Hematopoietic multipotent progenitor cell treated with erythropoietin and hydrocortisone succinate and interleukin-3 and kit ligand, for 4 days (in vitro differentiated cells): Measurements from ENCODE around the gene TRIM37.

Experiments
- DNase-seq: peaks from one replicate; pipeline ENCODE4 v3.0.0-alpha.2; 2015

TRIM37 gene

GRCh38 chr17:59027750-59028149 lies 78.9 kb downstream of the TRIM37 start:
- no peak for DNase-seq

DNA sequence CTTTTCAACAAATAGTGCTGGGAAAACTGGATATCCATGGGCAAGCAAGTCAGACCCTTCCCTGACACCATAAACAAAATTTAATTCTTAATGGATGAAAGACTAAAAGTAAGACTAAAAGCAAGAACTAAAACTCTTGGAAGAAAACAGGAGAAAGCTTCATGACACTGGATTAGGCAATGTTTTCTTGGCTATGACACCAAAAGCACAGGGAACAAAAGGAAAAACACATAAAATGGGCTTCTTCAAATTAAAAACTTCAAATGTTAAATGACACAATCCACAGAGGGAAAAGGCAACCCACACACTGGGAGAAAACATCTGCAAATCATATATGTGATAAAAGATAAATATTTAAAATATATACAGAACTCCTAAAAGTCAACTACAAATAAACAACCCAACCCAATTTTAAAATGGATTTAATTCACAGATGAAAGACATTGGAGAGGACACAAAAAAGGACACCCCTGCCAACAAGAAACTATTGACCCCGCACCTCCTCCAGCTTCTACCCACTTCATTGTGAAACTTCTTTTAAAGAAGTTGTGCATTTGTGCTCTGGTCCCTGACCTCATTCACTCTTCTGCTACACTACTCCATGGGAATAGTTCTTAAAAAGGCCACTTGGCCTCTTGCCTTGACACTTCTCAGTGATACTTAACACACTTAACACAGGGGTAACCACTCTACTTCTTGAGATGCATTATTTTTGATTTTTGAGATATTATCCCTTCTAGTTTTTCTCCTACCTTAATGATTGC lies 80.3 kb downstream of the TRIM37 start:
- no peak for DNase-seq

GRCh38 chr17:59024916-59025315 lies 81.8 kb downstream of the TRIM37 start:
- no peak for DNase-seq

- DNase-seq = no peak
These were observed 88.7 kb downstream of the TRIM37 start for GRCh38 chr17:59018019-59018418.

DNA sequence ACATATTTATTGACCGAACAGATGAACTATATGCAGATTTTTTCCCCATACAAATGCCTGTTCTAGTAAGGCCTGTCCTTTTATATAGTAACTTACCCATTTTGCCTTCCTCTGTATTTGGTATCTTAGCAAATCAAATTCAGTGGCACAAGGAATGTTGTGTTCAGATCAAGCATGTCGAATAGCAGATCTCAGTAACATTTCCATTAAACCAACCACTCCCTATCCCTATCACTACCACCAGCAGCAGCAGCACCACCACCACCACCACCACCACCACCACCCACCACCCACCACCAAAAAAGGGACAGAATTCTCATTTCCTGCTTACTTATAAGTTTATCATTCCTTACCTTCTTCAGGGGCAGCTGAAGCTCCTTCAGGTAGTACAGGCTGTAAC lies 94.7 kb downstream of the TRIM37 start:
- DNase-seq = peak; percentile 60

DNA sequence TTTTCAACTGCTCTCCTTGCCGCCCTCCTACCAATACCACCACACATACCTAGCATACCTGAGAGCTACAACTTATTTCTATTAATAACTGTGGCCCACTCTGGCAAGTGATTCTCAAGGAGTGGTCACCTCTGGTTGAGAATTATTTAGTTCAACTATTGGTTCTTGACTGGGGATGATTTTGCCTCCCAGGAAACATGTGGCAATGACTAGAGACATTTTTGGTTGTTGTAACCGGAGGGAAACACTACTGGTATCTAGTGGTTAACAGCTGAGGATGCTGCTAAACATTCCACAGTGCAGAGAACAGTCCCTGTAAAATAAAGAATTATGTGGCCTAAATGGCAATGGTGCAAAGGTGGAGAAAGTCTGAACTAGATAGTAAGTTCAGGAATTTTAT lies 96.7 kb downstream of the TRIM37 start:
- no peak for DNase-seq

- DNase-seq = no peak
These were observed 97.9 kb downstream of the TRIM37 start for GRCh38 chr17:59008737-59009136.

GRCh38 chr17:59007995-59008394 lies 98.7 kb downstream of the TRIM37 start:
- DNase-seq = no peak

DNA sequence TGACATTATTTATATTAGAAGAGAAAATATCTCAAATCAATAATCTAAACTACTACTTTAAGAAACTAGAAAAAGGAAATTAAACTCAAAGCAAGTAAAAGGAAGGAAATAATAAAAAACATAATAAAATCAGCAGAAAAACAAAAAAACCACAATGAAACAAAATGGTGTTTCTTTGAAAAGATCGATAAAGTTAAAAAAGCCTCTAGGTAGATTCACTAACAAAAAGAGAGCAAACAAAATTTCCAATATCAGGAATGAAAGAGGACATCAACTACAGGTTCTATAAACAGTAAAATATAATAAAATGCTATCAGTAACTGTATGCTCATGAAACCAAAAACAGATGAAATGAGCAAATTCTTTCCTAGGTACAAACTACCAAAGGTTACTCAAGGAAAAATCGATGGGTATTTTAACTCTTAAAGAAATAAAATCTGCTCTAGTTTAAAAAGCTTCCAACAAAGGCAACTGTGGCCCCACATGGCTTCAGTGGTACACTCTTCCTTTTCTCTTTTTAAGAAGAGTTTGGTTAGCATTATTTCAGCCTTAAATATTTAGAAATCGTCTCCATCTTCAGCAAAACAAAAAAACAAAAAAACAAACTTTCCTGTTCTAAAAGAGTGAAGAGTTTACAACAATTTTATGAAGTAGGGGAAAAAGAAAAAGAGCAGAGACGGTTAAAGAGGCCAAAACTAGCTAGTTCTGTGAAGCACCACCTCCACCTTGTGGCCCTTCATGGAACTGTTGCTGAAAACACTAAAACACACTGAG lies 102.2 kb downstream of the TRIM37 start:
- peak; percentile 86 for DNase-seq

DNA sequence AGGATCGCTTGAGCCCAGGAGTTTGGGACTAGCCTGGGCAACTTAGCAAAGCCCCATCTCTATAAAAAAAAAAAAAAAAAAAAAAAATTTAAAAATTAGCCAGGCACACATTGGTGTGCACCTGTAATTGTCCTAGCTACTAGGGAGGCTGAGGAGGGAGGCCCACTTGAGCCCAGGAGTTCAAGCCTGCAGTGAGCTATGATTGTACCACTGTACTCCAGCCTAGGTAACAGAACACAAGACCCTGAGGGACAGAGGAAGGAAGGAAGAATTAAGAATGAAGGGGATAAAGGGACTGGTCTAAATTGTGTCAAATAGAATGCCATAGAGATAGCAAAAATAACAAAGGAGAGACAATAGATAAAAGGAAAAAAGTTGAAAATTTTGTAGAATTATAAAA lies 102.8 kb downstream of the TRIM37 start:
- DNase-seq = no peak

- DNase-seq = no peak
These were observed 103.8 kb downstream of the TRIM37 start for GRCh38 chr17:59002848-59003247.

DNA sequence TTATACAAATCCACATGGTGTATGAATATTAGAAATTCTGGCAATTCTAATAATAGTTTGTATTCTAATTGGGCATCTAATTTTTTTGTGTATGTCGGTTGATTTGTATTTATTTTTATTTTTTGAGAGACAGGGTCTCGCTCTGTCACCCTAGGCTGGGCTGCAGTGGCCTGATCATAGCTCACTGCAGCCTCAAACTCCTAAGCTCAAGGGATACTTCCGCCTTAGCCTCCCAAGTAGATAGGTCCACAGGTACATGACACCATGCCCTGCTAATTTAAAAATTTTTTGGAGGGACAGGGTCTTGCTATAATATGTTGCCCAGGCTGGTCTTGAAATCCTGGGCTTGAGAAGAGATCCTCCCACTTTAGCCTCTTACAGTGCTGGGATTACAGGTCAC lies 104.6 kb downstream of the TRIM37 start:
- DNase-seq = no peak

GRCh38 chr17:59001158-59001814 lies 105.4 kb downstream of the TRIM37 start:
- peak; percentile 72 for DNase-seq

DNA sequence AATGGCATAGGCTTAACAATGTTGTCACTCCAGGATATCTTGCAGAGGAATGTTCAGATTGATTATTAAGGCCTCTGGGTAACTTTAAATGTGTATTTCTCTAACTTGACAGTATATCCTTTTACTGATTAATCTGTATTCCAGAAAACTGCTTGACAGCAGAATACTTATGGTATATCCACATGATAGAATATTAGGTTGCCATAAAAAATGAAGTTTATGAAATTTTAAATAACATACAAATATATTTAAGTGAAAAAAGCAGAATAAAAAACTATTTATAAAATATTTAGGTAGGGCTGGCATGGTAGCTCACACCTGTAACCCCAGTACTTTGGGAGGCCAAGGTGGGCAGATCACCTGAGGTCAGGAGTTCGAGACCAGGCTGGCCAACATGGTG lies 106.7 kb downstream of the TRIM37 start:
- no peak for DNase-seq

GRCh38 chr17:58999500-58999899 lies 107.2 kb downstream of the TRIM37 start:
- DNase-seq = no peak

- no peak for DNase-seq
These were observed 107.8 kb downstream of the TRIM37 start for GRCh38 chr17:58998871-58999270.

GRCh38 chr17:58997756-58998553 lies 108.7 kb downstream of the TRIM37 start:
- no peak for DNase-seq

DNA sequence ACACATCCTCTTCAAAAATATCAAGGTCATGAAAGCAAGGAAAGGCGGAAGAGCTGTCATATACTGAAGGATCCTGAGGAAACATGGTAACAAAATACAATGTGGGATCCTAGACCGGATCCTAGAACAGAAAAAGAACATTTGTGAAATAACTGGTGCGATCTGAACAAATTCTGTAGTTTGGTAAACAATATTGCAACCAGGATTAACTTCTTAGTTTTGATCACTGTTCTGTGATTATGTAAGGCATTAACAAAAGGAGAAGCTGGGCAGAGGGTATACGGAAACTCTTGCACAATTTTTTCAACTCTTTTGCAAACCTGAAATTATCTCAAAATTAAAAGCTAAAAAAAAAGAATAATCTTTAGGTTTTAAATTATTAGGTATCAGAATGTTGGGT lies 109.7 kb downstream of the TRIM37 start:
- peak; percentile 69 for DNase-seq

DNA sequence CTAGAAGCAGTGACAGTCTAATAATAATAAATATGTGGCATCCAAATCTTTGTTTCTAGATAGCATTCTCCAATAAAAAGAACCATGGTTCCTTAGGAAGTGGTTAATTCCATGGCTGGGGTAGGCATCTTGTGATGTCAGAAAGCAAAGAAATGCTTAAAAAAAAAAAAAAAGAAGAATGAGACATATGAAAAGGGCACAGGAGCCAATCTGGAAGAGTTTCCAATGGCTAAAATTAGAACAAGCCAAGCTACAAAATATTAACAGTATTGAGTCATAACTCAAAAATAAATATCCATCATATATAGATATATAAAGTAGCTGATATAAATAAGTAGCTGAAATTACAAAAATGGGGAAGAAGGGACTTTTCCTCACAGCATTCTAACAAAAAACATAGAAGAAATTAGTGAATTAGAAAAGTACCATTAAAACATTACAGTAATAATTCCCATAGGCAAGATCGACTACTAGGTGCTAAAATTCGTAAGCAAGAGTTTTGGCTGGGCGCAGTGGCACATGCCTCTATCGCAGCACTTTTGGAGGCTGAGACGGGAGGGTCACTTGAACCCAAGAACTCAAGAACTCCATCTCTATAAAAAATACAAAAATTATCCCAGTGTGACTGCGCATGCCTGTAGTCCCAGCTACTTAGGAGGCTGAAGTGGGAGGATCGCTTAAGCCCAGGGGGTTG lies 111.3 kb downstream of the TRIM37 start:
- no peak for DNase-seq

DNA sequence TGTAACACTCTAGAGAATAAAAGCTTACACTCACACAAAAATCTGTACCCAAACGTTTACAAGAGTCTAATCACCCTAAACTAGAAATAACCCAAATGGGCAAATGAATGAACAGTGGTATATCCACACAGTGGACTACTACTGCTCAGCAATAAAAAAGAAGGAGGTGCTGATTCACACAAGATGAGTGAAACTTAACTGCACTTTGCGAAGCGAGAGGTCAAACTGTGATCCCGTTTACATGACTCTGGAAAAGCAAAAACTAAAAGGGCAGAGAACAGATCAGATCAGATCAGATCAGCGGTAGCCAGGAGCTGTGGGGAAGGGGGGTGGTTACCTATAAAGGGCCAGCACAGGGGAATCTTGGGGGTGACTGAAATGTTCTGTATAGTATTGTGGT lies 113.4 kb downstream of the TRIM37 start:
- no peak for DNase-seq

- no peak for DNase-seq
These were observed 114.9 kb downstream of the TRIM37 start for GRCh38 chr17:58991718-58992331.

- no peak for DNase-seq
These were observed 117.1 kb downstream of the TRIM37 start for GRCh38 chr17:58989629-58990028.
